ENCODE measurements around the gene ACOT11.
"Not testable (repeated sequence)": the region's sequence is repeated elsewhere in the genome, so short reads cannot be mapped to it uniquely, and the experiment has no call there.

Gene ACOT11

DNA sequence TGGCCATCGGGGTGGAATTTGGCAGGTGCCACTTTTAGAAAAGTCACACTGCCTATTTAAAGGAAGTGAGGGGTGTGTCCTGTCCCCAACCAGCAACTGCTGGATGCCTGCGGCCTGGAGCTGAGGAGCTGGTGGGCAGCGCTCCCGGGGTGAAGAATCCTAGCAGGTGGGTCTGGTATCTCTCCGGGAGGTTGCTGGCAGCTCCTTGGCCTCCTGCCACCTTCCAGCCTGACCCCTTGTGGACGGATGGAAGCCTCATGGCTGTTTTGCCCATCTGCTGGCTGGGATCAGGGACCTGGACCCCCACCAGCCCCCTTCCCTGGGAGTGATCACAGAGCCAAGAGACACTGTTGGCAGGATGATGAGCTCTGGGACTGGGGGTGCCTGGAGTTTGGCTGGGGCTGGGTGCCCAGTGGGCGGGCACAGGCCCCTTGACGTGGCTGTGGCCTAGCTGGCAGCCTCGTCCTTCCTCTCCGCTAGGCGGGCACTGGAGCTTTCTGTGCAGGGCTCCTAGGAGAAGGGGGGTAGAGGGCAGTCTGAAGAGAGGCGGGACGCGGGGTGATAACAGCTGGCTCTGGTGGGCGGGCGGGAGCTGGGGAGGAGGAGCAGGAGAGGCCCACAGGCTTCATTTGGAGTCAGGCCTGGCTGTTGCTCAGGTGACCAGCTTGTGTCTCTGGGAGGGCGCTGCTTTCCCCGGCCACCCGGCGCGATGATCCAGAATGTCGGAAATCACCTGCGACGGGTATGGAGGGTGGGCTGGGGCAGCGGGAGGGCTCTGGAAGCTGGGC, at the start of gene ACOT11:
Gene ACOT11 (plus strand): TSS at position 628 of the 788 bp plus-strand sequence. CDS start 82 bp downstream, at position 710.
- DNase-seq (ENCODE audit: low spot score) = peak; percentile 86

DNA sequence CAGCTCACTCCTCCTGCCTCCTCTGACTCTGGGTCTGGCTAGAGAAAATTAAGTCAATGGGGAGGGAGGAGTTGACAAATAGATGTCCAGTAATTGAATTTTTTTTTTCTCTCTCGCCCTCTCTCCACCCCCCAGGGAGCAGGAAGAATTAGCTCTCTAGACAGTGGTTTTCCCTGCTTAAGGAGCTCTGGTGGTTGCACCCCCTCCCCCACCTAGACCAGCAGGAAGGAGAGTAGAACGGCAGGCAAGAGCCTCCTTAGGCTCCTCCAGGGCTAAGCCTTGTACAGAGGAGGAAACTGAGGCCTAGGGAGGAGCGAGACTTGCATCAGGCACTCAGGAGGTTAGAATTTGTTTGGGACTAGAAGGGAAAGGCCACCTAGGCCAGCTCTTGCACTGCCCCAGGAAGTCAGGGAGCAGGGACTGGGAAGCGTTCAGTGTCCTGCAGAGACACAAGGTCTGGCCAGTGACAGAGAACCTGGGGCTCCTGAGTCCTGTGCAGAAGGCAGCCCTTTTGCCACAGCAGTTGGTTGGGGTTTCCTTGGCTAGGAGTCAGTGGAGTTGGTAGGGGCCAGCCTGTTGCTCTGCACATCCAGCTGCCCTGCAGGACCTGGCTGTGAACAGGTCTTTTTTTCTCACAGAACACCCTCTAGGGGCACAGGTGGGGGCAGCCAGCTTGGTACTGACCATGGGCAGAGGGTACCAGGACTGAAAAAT, 49.5 kb upstream of the ACOT11 start:
- DNase-seq (ENCODE audit: low spot score) = no peak

DNA sequence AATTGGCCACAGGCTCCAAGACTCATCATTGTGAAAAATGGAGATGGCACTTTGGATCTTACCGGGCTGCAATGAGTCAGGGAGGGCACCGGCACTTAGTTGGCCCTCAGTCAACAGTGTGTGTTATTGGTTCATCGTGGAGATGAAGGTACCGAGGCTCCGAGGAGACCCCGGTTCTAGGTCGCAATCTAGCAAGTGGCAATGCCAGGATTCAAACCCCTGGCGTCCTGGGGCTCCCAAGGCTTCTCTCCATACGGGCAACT, 49.0 kb upstream of the ACOT11 start:
- no peak for DNase-seq (ENCODE audit: low spot score)

DNA sequence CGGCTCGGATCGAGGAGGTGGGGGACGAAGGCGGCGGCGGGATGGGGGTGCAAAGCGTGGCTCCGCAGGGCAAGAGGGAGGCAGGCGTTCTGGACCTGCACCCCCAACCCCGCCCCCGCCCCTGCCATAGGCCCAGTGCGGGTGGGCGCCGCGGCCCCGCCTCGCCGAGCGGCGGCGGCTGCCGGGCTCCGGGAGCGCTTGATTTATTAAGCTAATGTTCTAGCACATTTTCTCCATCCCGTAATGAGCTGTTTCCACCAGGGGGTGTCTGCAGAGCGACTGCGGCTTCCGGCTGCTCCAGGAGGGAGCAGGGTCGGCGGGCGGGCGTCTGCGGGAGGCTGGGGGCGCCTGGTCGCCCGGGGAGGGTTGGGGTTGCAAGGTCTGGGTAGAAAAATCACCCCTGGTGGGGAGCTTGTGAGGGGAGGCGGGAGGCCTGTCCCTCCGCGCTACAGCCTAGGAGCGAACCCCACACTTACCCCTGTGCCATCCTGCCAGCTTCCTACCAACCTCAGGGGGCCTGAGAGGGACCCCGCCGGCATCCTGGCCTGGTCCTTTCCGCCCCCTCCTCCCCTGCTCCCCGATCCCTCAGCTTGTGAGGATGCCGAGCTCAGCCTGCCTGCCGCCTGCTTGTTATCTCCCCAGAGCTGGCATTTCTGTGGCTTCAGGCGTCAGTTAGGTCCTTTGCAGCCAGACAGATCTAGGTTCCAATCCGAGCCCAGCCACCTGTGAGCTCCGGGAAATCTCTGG, 48.5 kb upstream of the ACOT11 start:
- peak; percentile 79 for DNase-seq (ENCODE audit: low spot score)

DNA sequence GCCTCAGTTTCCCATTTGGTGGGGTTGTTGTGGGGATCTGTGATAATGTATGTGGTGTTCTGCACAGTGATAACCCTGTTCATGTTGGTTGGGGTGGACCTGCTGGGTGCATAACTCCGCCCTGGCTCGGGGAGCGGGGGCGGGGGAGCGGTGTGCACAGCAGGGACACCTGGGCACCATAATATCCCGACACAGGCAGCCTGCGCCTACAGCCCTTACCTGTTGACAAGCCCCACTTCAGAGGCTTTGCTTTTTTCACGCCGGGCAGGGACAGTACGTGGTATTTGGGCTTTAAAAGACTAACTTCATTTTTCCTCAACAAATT, 48.0 kb upstream of the ACOT11 start:
- DNase-seq (ENCODE audit: low spot score) = no peak

DNA sequence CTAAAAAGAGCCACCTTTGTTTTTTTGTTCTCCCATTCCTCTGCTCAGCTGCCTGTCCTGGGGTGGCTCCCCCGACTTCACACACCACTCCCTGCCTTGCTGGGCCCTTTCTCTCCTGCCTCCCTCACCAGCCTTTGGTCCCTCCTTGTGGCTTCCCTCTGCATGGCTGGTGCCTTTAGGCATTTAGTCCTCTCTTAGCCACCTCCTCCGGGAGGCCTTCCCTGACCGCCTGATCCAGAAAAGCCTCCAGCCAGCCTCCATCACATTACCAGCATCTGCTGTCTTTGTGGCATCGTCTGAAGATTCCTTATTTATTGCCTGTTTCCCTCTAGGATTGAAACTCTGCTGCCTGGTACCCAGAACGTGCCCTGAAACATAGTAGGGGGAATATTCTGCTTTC, 46.2 kb upstream of the ACOT11 start:
- no peak for DNase-seq (ENCODE audit: low spot score)

DNA sequence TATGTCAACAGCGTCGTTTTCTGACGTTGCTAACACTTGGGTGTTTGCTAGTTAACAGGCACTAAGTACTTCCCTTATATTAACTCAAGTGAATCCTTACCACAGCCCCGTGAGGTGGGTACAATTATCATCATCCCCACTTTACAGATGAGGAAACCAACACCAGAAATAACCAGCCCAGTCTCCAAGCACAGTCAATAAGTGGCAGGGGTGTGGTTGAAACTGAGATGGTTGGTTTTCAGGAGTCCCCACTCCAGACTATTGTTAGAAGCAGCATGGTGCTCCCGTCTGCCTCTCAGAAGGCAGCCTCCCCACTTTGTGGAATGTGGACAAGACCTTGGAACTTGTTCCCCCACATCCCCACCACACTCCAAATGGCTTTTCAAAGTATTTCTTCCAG, 45.7 kb upstream of the ACOT11 start:
- DNase-seq (ENCODE audit: low spot score) = no peak

DNA sequence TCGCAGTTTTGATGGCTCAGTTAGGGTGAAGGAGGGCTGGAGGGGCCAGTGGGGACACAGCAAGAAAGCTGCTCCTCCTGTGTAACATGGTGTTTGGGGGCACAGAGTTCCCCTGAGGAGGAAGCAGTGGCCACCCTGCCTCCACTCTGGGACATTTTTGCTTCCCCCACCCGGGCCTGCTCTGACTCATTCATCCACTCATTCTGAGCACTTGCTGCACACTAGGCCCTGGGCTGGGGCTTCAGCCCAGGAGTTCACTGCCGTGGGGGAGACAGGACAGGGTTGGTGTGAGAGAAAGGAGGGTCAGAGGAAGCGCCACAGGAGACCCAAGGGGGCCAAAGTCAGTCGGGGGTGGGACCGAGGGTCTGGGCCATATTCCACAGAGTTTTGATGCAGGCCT, 41.4 kb upstream of the ACOT11 start:
- DNase-seq (ENCODE audit: low spot score) = peak; percentile 73

DNA sequence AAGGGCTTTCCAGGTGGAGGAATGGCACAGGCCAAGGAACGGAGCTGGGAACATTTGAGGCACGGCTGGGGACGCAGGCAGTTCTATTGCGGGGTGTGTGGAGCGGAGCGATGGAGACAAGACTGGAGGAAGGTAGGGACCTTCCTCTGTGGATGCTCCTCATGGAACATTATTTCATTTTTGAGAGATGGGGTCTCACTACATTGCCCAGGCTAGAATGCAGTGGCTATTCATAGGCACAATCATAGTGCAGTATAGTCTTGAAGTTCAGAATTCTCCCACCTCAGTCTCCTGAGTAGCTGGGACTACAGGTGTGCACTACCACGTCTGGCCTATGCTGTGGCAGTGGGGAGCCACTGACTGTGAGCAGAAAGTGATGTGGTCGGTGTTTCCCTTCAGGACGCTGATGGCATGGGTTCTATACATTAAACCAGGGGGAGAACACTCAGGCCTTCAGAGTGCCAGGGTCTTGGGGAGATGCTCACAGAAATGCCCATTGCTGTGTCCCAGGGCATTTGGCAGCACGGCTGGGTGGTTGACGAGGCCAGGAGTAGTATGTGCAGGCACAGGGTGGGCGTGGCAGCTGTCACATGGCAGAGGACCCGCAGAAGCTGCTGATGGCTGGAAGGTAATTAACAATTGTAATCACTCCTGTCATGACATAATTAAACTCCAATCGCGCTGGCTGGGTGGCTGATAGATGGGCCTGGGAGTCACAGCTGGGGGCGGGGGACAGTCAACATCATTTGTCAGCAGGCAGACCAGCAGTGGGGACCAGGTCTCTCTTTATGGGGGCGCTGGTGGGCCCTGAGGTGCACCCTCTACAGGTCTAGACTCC, 40.8 kb upstream of the ACOT11 start:
- no peak for DNase-seq (ENCODE audit: low spot score)

DNA sequence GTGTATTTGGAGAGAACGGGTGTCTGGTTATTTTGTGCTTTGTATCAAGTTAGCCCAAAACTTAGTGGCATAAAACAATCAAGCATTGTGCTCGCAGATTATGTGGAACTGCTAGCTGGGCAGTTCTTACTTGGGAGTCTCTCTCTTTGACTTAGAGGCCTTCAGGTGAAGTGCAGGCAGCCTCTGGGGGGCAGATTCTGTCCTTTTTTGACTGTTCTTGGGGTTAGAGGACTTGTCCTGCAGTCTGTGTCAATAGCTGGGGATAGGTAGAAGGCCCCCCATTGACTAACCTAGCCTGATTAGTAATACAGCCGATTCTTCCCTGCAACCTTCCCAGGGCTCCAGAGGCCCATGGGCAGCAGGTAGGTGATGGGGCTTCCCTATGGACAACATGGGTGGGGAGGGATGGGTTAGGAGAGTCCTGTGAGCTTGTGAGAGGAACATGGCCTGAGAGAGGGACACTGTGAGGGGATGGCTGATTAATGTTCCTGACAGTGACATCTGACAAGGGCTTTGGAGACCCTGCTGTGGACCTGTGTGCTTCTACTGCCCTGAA, 37.2 kb upstream of the ACOT11 start:
- no peak for DNase-seq (ENCODE audit: low spot score)

DNA sequence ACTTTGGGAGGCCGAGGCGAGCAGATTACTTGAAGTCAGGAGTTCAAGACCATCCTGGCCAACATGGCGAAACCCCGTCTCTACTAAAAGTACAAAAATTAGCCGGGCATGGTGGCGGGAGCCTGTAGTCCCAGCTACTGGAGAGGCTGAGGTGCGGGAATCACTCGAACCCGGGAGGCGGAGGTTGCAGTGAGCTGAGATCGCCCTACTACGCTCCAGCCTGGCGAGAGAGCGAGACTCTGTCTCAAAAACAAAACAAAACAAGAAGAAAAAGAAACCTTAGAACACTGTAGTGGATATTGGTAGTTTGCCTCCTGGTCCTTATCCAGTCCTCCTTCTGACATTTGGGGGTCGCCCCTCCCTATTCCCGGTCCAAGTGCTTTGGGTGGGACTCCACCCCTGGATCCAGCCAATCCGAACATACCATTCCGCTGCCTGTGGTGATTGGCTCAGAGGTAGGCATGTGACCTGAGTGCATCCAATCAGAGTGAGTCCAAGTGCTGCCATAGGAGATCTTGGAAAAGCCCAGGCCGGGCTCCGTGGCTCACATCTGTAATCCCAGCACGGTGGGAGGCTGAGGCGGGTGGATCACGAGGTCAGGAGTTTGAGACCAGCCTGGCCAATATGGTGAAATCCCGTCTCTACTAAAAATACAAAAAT, 34.0 kb upstream of the ACOT11 start:
- DNase-seq (ENCODE audit: low spot score) = not testable (repeated sequence)

DNA sequence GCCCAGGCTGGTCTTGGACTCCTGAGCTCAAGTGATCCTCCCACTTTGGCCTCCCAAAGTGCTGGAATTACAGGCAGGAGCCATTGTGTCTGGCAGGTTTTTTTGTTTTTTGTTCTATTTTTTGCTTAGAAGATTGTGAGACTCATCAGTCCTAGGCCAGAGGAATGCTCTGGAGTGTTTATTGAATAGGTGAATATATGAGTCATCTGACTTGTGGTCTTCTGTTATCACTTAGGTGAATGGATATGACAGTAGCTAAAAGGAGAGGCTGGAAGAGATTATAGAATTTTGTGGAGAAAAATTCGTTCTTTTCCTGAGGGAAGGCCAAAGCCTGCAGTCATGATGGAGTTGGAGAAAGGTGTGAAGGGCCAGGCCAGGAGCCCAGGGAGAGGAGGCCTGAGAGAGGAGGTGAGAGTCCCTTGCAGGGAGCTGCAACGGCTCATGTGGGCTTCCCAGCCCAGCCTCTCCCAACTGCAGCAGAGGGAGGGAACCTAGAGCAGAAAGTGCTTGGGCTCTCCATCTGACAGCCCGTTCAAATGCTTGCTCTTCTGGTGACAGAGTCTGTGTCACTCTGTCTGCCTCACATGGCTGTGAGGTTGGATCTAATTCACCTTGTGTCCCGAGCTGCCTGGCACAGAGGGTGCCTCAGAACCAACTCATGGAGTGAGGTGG, 31.6 kb upstream of the ACOT11 start:
- no peak for DNase-seq (ENCODE audit: low spot score)

DNA sequence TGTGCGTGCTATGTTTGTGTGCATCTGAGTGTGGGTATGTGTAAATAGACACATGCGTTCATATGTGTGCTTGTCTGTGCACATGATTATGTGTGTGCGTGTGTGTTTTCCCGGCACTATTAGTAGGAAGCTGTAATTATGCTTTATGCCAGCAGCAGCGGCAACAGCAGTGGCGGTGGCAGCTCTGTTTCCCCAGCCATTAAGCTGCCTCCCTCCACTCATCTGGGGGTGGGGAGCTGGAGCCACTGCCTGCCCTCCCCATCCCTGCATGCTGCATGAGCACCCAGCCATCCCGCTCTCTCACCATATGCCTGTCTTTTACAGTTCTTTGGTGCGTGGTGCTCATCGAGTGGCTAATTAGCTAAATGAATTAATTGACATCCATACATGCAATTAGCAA, 30.5 kb upstream of the ACOT11 start:
- DNase-seq (ENCODE audit: low spot score) = no peak

DNA sequence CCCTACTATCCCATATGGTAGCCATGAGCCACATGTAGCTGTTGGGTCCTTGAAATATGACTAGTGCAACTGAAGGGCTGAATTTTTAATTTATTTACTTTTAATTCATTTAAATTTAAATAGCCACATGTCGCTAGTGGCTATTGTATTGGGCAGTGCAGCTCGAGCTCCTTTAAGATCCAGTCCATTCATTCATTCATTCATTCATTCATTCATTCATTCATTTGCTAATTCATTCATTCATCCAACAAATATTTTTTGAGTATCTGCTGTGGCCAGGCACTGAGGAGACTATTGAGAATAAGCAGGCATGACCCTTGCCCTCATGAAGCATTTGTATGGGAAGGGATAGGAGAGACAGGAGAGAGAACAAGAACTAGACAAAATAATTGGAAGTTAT, 29.5 kb upstream of the ACOT11 start:
- no peak for DNase-seq (ENCODE audit: low spot score)

DNA sequence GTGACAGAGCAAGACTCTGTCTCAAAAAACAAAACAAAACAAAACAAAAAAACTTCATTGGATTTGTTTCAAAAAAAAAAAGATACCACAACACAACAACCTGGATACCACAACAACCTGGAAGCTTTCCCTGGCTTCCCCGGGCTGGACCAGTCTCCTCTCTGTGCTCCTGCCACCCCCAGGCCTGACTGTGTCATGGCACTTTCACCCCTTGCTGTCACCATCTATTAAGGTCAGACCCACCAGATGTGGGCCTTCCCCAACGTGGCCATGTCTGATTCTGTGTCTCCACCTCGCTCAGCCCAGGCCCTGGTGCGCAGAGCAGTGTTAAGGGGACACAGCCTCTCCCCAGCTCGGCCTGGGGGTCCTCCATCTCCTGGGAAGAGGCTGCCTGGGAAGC, 28.3 kb upstream of the ACOT11 start:
- DNase-seq (ENCODE audit: low spot score) = no peak

DNA sequence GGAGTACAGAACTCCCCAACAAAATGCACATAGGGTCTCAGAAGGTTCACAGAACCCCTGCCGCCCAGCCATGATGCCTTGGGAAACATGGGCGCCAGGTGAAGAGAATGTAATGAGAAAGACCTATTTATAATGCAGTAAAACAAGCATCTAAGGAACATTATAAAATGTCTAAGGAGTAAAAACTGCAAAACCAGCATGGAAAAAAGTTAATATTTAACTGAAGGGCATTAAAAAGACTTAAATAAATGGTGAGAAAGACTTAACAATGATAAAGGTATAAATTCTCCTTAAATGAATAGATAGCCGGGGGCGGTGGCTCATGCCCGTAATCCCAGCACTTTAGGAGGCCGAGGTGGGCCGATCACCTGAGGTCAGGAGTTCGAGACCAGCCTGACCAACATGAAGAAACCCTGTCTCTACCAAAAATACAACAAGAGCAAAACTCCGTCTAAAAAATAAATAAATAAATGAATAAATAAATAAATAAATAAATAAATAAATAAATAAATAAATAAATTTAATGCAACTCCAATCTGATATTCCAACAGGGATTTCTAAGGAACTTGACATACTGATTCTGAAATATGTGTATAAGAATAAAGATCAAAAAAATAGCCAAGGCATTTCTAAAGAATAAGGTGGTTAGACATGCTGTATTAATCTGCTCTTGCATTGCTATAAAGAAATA, 27.3 kb upstream of the ACOT11 start:
- no peak for DNase-seq (ENCODE audit: low spot score)

DNA sequence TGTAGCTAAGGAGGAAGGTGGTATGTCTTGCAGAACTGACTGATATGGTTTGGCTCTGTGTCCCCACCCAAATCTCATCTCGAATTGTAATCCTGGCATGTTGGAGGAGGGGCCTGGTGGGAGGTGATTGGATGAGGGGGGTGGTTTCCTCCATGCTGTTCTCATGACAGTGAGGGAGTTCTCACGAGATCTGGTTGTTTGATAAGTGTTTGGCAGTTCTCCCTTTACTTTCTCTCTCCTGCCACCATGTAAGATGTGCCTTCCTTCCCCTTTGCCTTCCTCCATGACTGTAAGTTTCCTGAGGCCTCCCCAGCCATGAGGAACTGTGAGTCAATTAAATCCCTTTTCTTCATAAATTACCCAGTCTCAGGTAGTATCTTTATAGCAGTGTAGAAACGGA, 21.5 kb upstream of the ACOT11 start:
- not testable (repeated sequence) for DNase-seq (ENCODE audit: low spot score)

DNA sequence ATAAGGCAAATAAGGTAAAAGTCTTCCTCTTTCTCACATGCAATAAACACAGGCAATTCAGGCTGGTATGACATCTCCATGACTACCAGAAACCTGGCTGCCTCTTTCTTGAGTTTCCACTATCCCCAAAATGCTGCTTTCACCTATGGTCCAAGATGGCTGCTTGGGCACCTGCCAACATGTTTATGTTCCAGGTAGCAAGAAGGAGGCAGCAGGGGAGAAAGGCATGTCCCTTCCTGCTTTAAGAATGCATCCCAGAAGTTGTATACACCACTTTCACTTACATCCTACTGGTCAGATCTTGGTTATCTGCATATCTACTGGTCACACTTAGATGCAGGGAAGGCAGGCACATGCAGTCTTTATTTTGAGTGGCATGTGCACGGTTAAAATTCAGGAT, 19.4 kb upstream of the ACOT11 start:
- DNase-seq (ENCODE audit: low spot score) = no peak

DNA sequence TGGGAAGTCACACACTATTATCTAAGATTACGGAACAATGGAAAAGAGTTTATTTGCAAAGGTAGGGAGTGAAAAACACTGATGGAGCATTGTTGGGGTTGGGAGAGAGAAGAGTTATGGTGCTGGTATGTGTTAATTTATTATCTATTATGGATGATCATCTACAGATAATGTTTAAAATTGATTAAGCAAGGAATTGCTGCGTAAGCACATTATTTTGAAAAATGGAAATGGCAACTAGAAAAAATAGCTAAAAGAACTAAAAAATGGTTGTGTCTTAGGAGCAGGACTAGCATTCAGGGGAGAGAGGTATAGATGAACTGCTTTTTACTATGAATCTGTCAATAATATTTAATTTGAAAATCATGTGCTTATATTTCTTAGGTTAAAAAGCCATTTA, 16.0 kb upstream of the ACOT11 start:
- DNase-seq (ENCODE audit: low spot score) = no peak

DNA sequence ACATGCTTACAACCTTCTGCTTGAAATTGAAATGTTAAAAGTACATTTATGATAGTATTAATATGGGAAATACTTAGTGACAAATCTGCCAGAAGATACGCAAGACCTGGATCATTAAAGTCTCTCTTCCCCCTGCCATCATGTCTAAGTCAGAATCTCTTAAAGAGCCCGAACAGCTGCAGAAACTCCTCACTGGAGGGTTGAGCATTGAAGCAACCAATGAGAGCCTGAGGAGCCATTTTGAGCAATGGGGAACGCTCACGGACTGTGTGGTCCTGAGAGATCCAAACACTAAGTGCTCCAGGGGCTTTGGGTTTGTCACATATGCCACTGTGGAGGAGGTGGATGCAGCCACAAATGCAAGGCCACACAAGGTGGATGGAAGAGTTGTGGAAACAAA, 11.4 kb upstream of the ACOT11 start:
- DNase-seq (ENCODE audit: low spot score) = not testable (repeated sequence)
